Heart right ventricle (tissue), 16 donors: ENCODE results near the gene RALGAPA1. TPM values are rescaled to one million over a fixed set of nuclear protein-coding genes. Genes with fewer than 3 reads are reported as not detected.
"Not testable (repeated sequence)": the region's sequence is repeated elsewhere in the genome, so short reads cannot be mapped to it uniquely, and the experiment has no call there.

ENCODE experiments used
- ATAC-seq, 8 donors: fragments of 200-7000 bp; cut with Tn5 transposase; one replicate each; pipeline ENCODE4 v1.9.1; 2020; ENCODE audit warnings: mild to moderate bottlenecking in 8 of 8, moderate library complexity in 8 of 8, moderate number of reproducible peaks in 1 of 8
- DNase-seq, 2 donors: peaks; one replicate each; pipeline ENCODE4 v3.0.0-alpha.2; 2020
- H3K27ac ChIP-seq, 10 donors: fragments of 200-600 bp; sonication (generic) in 2 of 10; one replicate each; pipeline versions ENCODE4 v1.5.0 to v1.8.0; 2020 to 2022; ENCODE audit warnings: mild to moderate bottlenecking in 3 of 10
- H3K27me3 ChIP-seq, 7 donors: fragments of 200-600 bp; one replicate each; pipeline ENCODE4 v1.8.0; 2021 to 2022; ENCODE audit warnings: mild to moderate bottlenecking in 2 of 7
- H3K36me3 ChIP-seq, 9 donors: fragments of 200-600 bp; sonication (generic) in 1 of 9; one replicate each; pipeline versions ENCODE4 v1.5.0 to v1.8.0; 2020 to 2022; ENCODE audit warnings: mild to moderate bottlenecking in 2 of 9
- H3K4me1 ChIP-seq, 9 donors: fragments of 200-600 bp; sonication (generic) in 1 of 9; one replicate each; pipeline versions ENCODE4 v1.5.0 to v1.8.0; 2020 to 2022; ENCODE audit warnings: mild to moderate bottlenecking in 4 of 9
- H3K4me3 ChIP-seq, 10 donors: fragments of 200-600 bp; sonication (generic) in 2 of 10; one replicate each; pipeline versions ENCODE4 v1.5.0 to v1.8.0; 2020 to 2022; ENCODE audit warnings: mild to moderate bottlenecking in 7 of 10, moderate library complexity in 2 of 10
- H3K9me3 ChIP-seq, 11 donors: fragments of 200-600 bp in 10 of 11; sonication (generic) in 2 of 11; one replicate each; pipeline versions ENCODE4 v1.5.0 to v1.8.0; 2013 to 2022; ENCODE audit warnings: mild to moderate bottlenecking in 2 of 11, control low read depth in 1 of 11, moderate library complexity in 1 of 11
- CTCF ChIP-seq, 9 donors: fragments of 200-600 bp; sonication (generic) in 2 of 9; IDR thresholded peaks; one replicate each; pipeline versions ENCODE4 v1.5.0 to v1.8.0; 2021 to 2022; ENCODE audit warnings: antibody characterized with exemption in 9 of 9, mild to moderate bottlenecking in 5 of 9, moderate library complexity in 1 of 9
- WGBS, 2 donors: extraction: QIAGEN DNeasy Blood & Tissue Kit; methylation state at CpG; one replicate each; pipeline ENCODE4 v1.1.7; 2013; ENCODE audit warnings: inconsistent platforms in 1 of 2; 5-methylcytosine and 5-hydroxymethylcytosine counted together
- intact Hi-C, 10 donors: fragments of 100-400 bp; cut with DNase I; formaldehyde crosslinking; loops; one replicate each; pipeline versions ENCODE4 v1.11.1 to v1.14.2; 2022
- polyA plus RNA-seq, 2 donors: library from polyadenylated mRNA; stranded (reverse); fragments of 200-250 nt; gene quantifications; one replicate each; pipeline ENCODE4 v1.2.3, GENCODE V29; 2013
- total RNA-seq, 10 donors: library from RNA; stranded (reverse); fragmentation: NEBNext Ultra II Directional in 3 of 10; extraction: Animal tissue kit (Norgen Biotek cat#: 25700) in 3 of 10; gene quantifications; one replicate each; pipeline versions ENCODE4 v1.2.1 to v1.2.4, GENCODE V29; 2021 to 2023
- donor health status: Arrhythmogenic right ventricular cardiomyopathy.
- donor health status: ischemic (EF 13 %, LVEDD 7.1; RV severe dilation, severe dysfunction).
- donor health status: healthy with polysubstance abuse.
- donor health status: DM: no; HTN: yes; CAD: no.
- donor health status: DM: no; HTN: no; CAD: no.
- donor health status: ischemic (EF 25% LVEDD 6.9; RV normal size, moderate dysfunction).
- donor health status: ischemic (EF 25% LVEDD 5.7; RV mildly dilated, moderate dysfunction).
- donor health status: healthy.
- donor health status: DM: yes; HTN: yes; CAD: no.
- donor health status: Ischemic cardiomyopathy.
- donor health status: ischemic (EF 35%, LVEDD 5.7; RV mildly dilated, moderate dysfunction).
- donor health status: nonischemic (EF 11% LVEDD 7.7; RV severe dilation, severe dysfunction).
- donor health status: DM: yes; HTN: yes; CAD: no.
- donor health status: PGD.
- donor health status: ischemic (EF 29% LVEDD 5.4; RV normal size, mild dysfunction).
- donor health status: nonischemic (EF 23%, LVEDD 6.1; RV moderate dilation, normal function).

RALGAPA1 gene
- total and polyA plus RNA-seq, 12 donors = 7.9 to 43.6 (median 35.3) TPM

DNA sequence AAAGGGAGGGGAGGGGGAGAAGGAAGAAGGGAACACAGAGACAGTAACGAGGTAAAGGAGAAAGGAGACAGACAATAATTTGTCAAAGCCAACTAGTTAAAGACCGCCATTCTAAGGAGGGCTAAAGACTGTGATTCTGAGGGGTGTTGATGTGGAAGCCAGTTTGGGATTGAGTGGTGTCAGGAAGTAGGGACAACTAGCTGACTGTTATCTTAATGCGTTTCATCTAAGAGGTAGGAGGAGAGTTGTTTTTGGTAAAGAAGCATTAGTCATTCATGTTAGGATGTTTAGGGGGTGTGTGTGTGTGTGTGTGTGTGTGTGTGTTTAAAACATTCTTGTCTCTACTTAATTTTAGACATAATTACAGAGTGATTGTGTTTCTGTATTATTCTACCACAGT is 180.1 kb downstream of the RALGAPA1 start:
- Histone ChIP-seq H3K36me3 (peaks cover 0 to 96% (median 3%) of the 10 kb centered on the region in 9 donors), H3K4me1 (peaks cover 0 to 7% (median 0%) of the 10 kb centered on the region in 9 donors), H3K27me3 (no peaks in the 10 kb centered on the region), H3K9me3 (no peaks in the 10 kb centered on the region), H3K27ac (no peak overlapping the region), H3K4me3 (no peak overlapping the region)
- no peak for DNase-seq
- 83 to 84% methylated on average over 3 of the region's 3 CpGs for WGBS, 2 donors
- intact Hi-C loops = no loop called here
- TF ChIP-seq CTCF (IDR thresholded peaks at IDR 0.05) = no peak
- no peak for ATAC-seq

DNA sequence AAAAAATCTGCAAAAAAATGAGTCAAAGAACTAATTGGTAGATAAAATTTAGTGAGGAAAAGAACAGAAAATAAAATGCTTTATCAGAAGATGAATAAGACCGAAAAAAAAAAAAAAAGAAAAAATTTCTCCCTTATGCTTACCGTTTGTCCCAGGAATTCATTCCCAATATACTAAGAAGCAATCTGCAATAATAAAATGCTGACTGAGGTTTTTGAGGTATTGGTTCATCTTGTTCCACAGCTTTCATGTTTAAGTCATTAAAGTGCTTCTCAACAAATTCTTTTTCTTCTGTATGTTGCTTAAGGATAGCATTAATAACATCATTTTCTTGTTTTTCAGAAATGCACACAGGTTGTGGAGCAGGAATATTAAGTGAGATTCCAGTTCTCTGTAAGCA is 182.1 kb downstream of the RALGAPA1 start:
- intact Hi-C loops, H3K27ac ChIP-seq, H3K27me3 ChIP-seq, DNase-seq, H3K4me1 ChIP-seq, H3K4me3 ChIP-seq, H3K9me3 ChIP-seq, ATAC-seq: not testable (repeated sequence)
- H3K36me3 ChIP-seq = peaks cover 0 to 94% (median 3%) of the 10 kb centered on the region in 9 donors
- WGBS, 2 donors = 81 to 93% methylated on average over 2 of the region's 2 CpGs

DNA sequence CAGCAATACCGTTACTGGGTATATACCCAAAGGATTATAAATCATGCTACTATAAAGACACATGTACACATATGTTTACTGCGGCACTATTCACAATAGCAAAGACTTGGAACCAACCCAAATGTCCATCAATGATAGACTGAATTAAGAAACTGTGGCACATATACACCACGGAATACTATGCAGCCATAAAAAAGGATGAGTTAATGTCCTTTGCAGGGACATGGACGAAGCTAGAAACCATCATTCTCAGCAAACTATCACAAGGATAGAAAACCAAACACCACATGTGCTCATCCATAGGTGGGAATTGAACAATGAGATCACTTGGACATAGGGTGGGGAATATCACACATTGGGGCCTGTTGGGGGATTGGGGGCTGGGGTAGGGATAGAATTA is 187.1 kb downstream of the RALGAPA1 start:
- Histone ChIP-seq H3K36me3 (peaks cover 0 to 65% (median 3%) of the 10 kb centered on the region in 9 donors), H3K9me3 (peaks cover 0 to 26% (median 0%) of the 10 kb centered on the region in 11 donors)
- H3K27me3 ChIP-seq, H3K4me1 ChIP-seq, DNase-seq, H3K27ac ChIP-seq, ATAC-seq, intact Hi-C loops, H3K4me3 ChIP-seq: not testable (repeated sequence)
- 97 to 98% methylated on average over 4 of the region's 4 CpGs for WGBS, 2 donors

GRCh38 chr14:35619998-35620397 is 189.1 kb downstream of the RALGAPA1 start:
- Histone ChIP-seq H3K36me3 (peaks cover 0 to 65% (median 3%) of the 10 kb centered on the region in 9 donors), H3K9me3 (peaks cover 0 to 26% (median 0%) of the 10 kb centered on the region in 11 donors)
- H3K4me1 ChIP-seq, ATAC-seq, intact Hi-C loops, H3K27ac ChIP-seq, DNase-seq, H3K27me3 ChIP-seq, H3K4me3 ChIP-seq: not testable (repeated sequence)
- WGBS, 2 donors = 96 to 97% methylated on average over 6 of the region's 6 CpGs

DNA sequence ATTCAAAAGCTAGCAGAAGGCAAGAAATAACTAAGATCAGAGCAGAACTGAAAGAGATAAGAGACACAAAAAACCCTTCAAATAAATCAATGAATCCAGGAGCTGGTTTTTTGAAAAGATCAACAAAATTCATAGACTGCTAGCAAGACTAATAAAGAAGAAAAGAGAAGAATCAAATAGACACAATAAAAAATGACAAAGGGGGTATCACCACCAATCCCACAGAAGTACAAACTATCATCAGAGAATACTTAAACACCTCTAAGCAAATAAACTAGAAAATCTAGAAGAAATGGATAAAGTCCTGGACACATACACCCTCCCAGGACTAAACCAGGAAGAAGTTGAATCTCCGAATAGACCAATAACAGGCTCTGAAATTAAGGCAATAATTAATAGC is 189.6 kb downstream of the RALGAPA1 start:
- 94 to 100% methylated on average over 1 of the region's 1 CpG for WGBS, 2 donors
- ATAC-seq, DNase-seq, H3K27ac ChIP-seq, intact Hi-C loops, H3K4me3 ChIP-seq, H3K27me3 ChIP-seq, H3K4me1 ChIP-seq: not testable (repeated sequence)
- H3K36me3 ChIP-seq = peaks cover 0 to 65% (median 2%) of the 10 kb centered on the region in 9 donors
- peaks cover 0 to 26% (median 0%) of the 10 kb centered on the region in 11 donors for H3K9me3 ChIP-seq

- no peaks in the 10 kb centered on the region for H3K4me1 ChIP-seq
- no peak for TF ChIP-seq CTCF (IDR thresholded peaks at IDR 0.05)
- peaks cover 0 to 65% (median 0%) of the 10 kb centered on the region in 9 donors for H3K36me3 ChIP-seq
- intact Hi-C loops = no loop called here
- 96 to 97% methylated on average over 3 of the region's 3 CpGs for WGBS, 2 donors
- H3K27ac ChIP-seq = no peak overlapping the region
- ATAC-seq (no peak), DNase-seq (no peak)
- peaks cover 0 to 26% (median 0%) of the 10 kb centered on the region in 11 donors for H3K9me3 ChIP-seq
- H3K4me3 ChIP-seq = no peak overlapping the region
- H3K27me3 ChIP-seq = no peaks in the 10 kb centered on the region
Observed at GRCh38 chr14:35617500-35617899, 191.6 kb downstream of the RALGAPA1 start.
